ENCODE data around the gene GLS2. TPM values are rescaled to one million over a fixed set of nuclear protein-coding genes. Genes with fewer than 3 reads are reported as not detected.
A peak's percentile ranks its signal among the peaks of the same experiment; 100 is the strongest.

Gene GLS2
- not detected for total RNA-seq

GRCh38 chr12:56488041-56488955, at the start of gene GLS2:
Gene GLS2 (minus strand): TSS chr12:56488161. CDS start chr12:56488118, 43 bp downstream.
- H3K9me3 ChIP-seq (ENCODE audit: control insufficient read depth in 3 of 3, low read length in 3 of 3) = no peaks in the 10 kb centered on the region
- H3K9ac ChIP-seq (ENCODE audit: low read depth in 1 of 3, low read length in 3 of 3) = peak within 1 kb of the TSS; percentile 48 to 71 (median 54)
- H3K36me3 ChIP-seq (ENCODE audit: control insufficient read depth in 3 of 3, insufficient read depth in 3 of 3, low read length in 3 of 3) = no peaks in the 10 kb centered on the region
- peak within 1 kb of the TSS; percentile 66 to 85 (median 76) for H3K4me3 ChIP-seq (ENCODE audit: low read length in 3 of 3)
- peaks cover 14 to 18% (median 14%) of the 10 kb centered on the region in 3 donors for H3K4me1 ChIP-seq (ENCODE audit: control insufficient read depth in 3 of 3, insufficient read depth in 3 of 3, low read length in 3 of 3)
- peaks cover 24 to 38% (median 33%) of the 10 kb centered on the region in 3 donors for H3K27me3 ChIP-seq (ENCODE audit: control insufficient read depth in 3 of 3, insufficient read depth in 3 of 3, low read length in 3 of 3)
- H3K27ac ChIP-seq (ENCODE audit: low read depth, low read length) = no peak within 1 kb of the TSS

- no peaks in the 10 kb centered on the region for H3K27me3 ChIP-seq (ENCODE audit: control insufficient read depth in 3 of 3, insufficient read depth in 3 of 3, low read length in 3 of 3)
- H3K4me1 ChIP-seq (ENCODE audit: control insufficient read depth in 3 of 3, insufficient read depth in 3 of 3, low read length in 3 of 3) = peaks cover 0 to 3% (median 0%) of the 10 kb centered on the region in 3 donors
- H3K4me3 ChIP-seq (ENCODE audit: low read length in 3 of 3) = no peak overlapping the region
- no peak overlapping the region for H3K9ac ChIP-seq (ENCODE audit: low read depth in 1 of 3, low read length in 3 of 3)
- H3K27ac ChIP-seq (ENCODE audit: low read depth, low read length) = no peak overlapping the region
- no peaks in the 10 kb centered on the region for H3K9me3 ChIP-seq (ENCODE audit: control insufficient read depth in 3 of 3, low read length in 3 of 3)
- H3K36me3 ChIP-seq (ENCODE audit: control insufficient read depth in 3 of 3, insufficient read depth in 3 of 3, low read length in 3 of 3) = no peaks in the 10 kb centered on the region
Observed at GRCh38 chr12:56537546-56537945, 49.6 kb upstream of the GLS2 start.

GRCh38 chr12:56530390-56531055, 42.6 kb upstream of the GLS2 start:
- Histone ChIP-seq H3K4me1 (ENCODE audit: control insufficient read depth in 3 of 3, insufficient read depth in 3 of 3, low read length in 3 of 3) (no peaks in the 10 kb centered on the region), H3K27me3 (ENCODE audit: control insufficient read depth in 3 of 3, insufficient read depth in 3 of 3, low read length in 3 of 3) (no peaks in the 10 kb centered on the region), H3K9ac (ENCODE audit: low read depth in 1 of 3, low read length in 3 of 3) (no peak overlapping the region)

GRCh38 chr12:56529656-56530055, 41.7 kb upstream of the GLS2 start:
- H3K36me3 ChIP-seq (ENCODE audit: control insufficient read depth in 3 of 3, insufficient read depth in 3 of 3, low read length in 3 of 3) = no peaks in the 10 kb centered on the region
- H3K9me3 ChIP-seq (ENCODE audit: control insufficient read depth in 3 of 3, low read length in 3 of 3) = no peaks in the 10 kb centered on the region
- H3K27me3 ChIP-seq (ENCODE audit: control insufficient read depth in 3 of 3, insufficient read depth in 3 of 3, low read length in 3 of 3) = no peaks in the 10 kb centered on the region
- H3K27ac ChIP-seq (ENCODE audit: low read depth, low read length) = no peak overlapping the region
- no peaks in the 10 kb centered on the region for H3K4me1 ChIP-seq (ENCODE audit: control insufficient read depth in 3 of 3, insufficient read depth in 3 of 3, low read length in 3 of 3)
- H3K4me3 ChIP-seq (ENCODE audit: low read length in 3 of 3) = no peak overlapping the region
- no peak overlapping the region for H3K9ac ChIP-seq (ENCODE audit: low read depth in 1 of 3, low read length in 3 of 3)

More at GRCh38 chr12:56530390-56531055, 42.6 kb upstream of the GLS2 start:
- H3K9me3 ChIP-seq (ENCODE audit: control insufficient read depth in 3 of 3, low read length in 3 of 3) = no peaks in the 10 kb centered on the region
- no peaks in the 10 kb centered on the region for H3K36me3 ChIP-seq (ENCODE audit: control insufficient read depth in 3 of 3, insufficient read depth in 3 of 3, low read length in 3 of 3)
- H3K27ac ChIP-seq (ENCODE audit: low read depth, low read length) = no peak overlapping the region
- H3K4me3 ChIP-seq (ENCODE audit: low read length in 3 of 3) = no peak overlapping the region

- no peak overlapping the region for H3K9ac ChIP-seq (ENCODE audit: low read depth in 1 of 3, low read length in 3 of 3)
- H3K27ac ChIP-seq (ENCODE audit: low read depth, low read length) = no peak overlapping the region
- H3K4me3 ChIP-seq (ENCODE audit: low read length in 3 of 3) = no peak overlapping the region
- peaks cover 0 to 3% (median 0%) of the 10 kb centered on the region in 3 donors for H3K4me1 ChIP-seq (ENCODE audit: control insufficient read depth in 3 of 3, insufficient read depth in 3 of 3, low read length in 3 of 3)
- no peaks in the 10 kb centered on the region for H3K36me3 ChIP-seq (ENCODE audit: control insufficient read depth in 3 of 3, insufficient read depth in 3 of 3, low read length in 3 of 3)
- no peaks in the 10 kb centered on the region for H3K9me3 ChIP-seq (ENCODE audit: control insufficient read depth in 3 of 3, low read length in 3 of 3)
- H3K27me3 ChIP-seq (ENCODE audit: control insufficient read depth in 3 of 3, insufficient read depth in 3 of 3, low read length in 3 of 3) = no peaks in the 10 kb centered on the region
Observed at GRCh38 chr12:56528846-56529245, 40.9 kb upstream of the GLS2 start.

GRCh38 chr12:56522411-56523193, 34.6 kb upstream of the GLS2 start:
- peak overlapping the region; percentile 75 to 83 (median 77) for H3K9ac ChIP-seq (ENCODE audit: low read depth in 1 of 3, low read length in 3 of 3)
- peak overlapping the region; percentile 72 for H3K27ac ChIP-seq (ENCODE audit: low read depth, low read length)
- H3K4me3 ChIP-seq (ENCODE audit: low read length in 3 of 3) = peak overlapping the region; percentile 61 to 85 (median 74)
- peaks cover 3 to 14% (median 3%) of the 10 kb centered on the region in 3 donors for H3K4me1 ChIP-seq (ENCODE audit: control insufficient read depth in 3 of 3, insufficient read depth in 3 of 3, low read length in 3 of 3)
- no peaks in the 10 kb centered on the region for H3K27me3 ChIP-seq (ENCODE audit: control insufficient read depth in 3 of 3, insufficient read depth in 3 of 3, low read length in 3 of 3)
- H3K9me3 ChIP-seq (ENCODE audit: control insufficient read depth in 3 of 3, low read length in 3 of 3) = no peaks in the 10 kb centered on the region
- no peaks in the 10 kb centered on the region for H3K36me3 ChIP-seq (ENCODE audit: control insufficient read depth in 3 of 3, insufficient read depth in 3 of 3, low read length in 3 of 3)

- no peaks in the 10 kb centered on the region for H3K36me3 ChIP-seq (ENCODE audit: control insufficient read depth in 3 of 3, insufficient read depth in 3 of 3, low read length in 3 of 3)
- H3K27me3 ChIP-seq (ENCODE audit: control insufficient read depth in 3 of 3, insufficient read depth in 3 of 3, low read length in 3 of 3) = no peaks in the 10 kb centered on the region
- peak within 1 kb of the TSS; percentile 77 to 83 (median 79) for H3K9ac ChIP-seq (ENCODE audit: low read depth in 1 of 3, low read length in 3 of 3)
- H3K9me3 ChIP-seq (ENCODE audit: control insufficient read depth in 3 of 3, low read length in 3 of 3) = no peaks in the 10 kb centered on the region
- H3K4me3 ChIP-seq (ENCODE audit: low read length in 3 of 3) = peak within 1 kb of the TSS; percentile 61 to 85 (median 74)
- H3K27ac ChIP-seq (ENCODE audit: low read depth, low read length) = peak within 1 kb of the TSS; percentile 72
- H3K4me1 ChIP-seq (ENCODE audit: control insufficient read depth in 3 of 3, insufficient read depth in 3 of 3, low read length in 3 of 3) = peaks cover 3 to 14% (median 3%) of the 10 kb centered on the region in 3 donors
Observed at GRCh38 chr12:56521590-56522371, 33.8 kb upstream of the GLS2 start, which contains the start of gene RBMS2. Gene RBMS2 (plus strand): TSS chr12:56521820. CDS start chr12:56522024, 204 bp downstream.

GRCh38 chr12:56521209-56521589, 33.2 kb upstream of the GLS2 start:
- peak overlapping the region; percentile 77 to 83 (median 79) for H3K9ac ChIP-seq (ENCODE audit: low read depth in 1 of 3, low read length in 3 of 3)
- peak overlapping the region; percentile 72 for H3K27ac ChIP-seq (ENCODE audit: low read depth, low read length)
- no peaks in the 10 kb centered on the region for H3K36me3 ChIP-seq (ENCODE audit: control insufficient read depth in 3 of 3, insufficient read depth in 3 of 3, low read length in 3 of 3)
- no peaks in the 10 kb centered on the region for H3K27me3 ChIP-seq (ENCODE audit: control insufficient read depth in 3 of 3, insufficient read depth in 3 of 3, low read length in 3 of 3)
- H3K4me1 ChIP-seq (ENCODE audit: control insufficient read depth in 3 of 3, insufficient read depth in 3 of 3, low read length in 3 of 3) = peaks cover 3 to 14% (median 3%) of the 10 kb centered on the region in 3 donors
- peak overlapping the region; percentile 61 to 76 (median 74) for H3K4me3 ChIP-seq (ENCODE audit: low read length in 3 of 3)
- no peaks in the 10 kb centered on the region for H3K9me3 ChIP-seq (ENCODE audit: control insufficient read depth in 3 of 3, low read length in 3 of 3)

GRCh38 chr12:56520506-56520905, 32.5 kb upstream of the GLS2 start:
- H3K27ac ChIP-seq (ENCODE audit: low read depth, low read length) = peak overlapping the region; percentile 72

More at GRCh38 chr12:56520506-56520905, 32.5 kb upstream of the GLS2 start:
- Histone ChIP-seq H3K9ac (ENCODE audit: low read depth in 1 of 3, low read length in 3 of 3) (peak overlapping the region in 2 of 3 donors; percentile 36 to 68), H3K9me3 (ENCODE audit: control insufficient read depth in 3 of 3, low read length in 3 of 3) (no peaks in the 10 kb centered on the region), H3K4me1 (ENCODE audit: control insufficient read depth in 3 of 3, insufficient read depth in 3 of 3, low read length in 3 of 3) (peaks cover 3 to 14% (median 3%) of the 10 kb centered on the region in 3 donors), H3K4me3 (ENCODE audit: low read length in 3 of 3) (peak overlapping the region in 2 of 3 donors; percentile 74 to 76), H3K36me3 (ENCODE audit: control insufficient read depth in 3 of 3, insufficient read depth in 3 of 3, low read length in 3 of 3) (no peaks in the 10 kb centered on the region), H3K27me3 (ENCODE audit: control insufficient read depth in 3 of 3, insufficient read depth in 3 of 3, low read length in 3 of 3) (no peaks in the 10 kb centered on the region)

Measured in skeletal muscle tissue (tissue), 4 donors.